Ovary (tissue), 10 donors: Measurements from ENCODE around the gene CHADL. TPM values are rescaled to one million over a fixed set of nuclear protein-coding genes. Genes with fewer than 3 reads are reported as not detected.

ENCODE experiments used
- DNase-seq, 5 donors: peaks; one replicate each; pipeline ENCODE4 v3.0.0-alpha.2; 2019 to 2020
- H3K27ac ChIP-seq, 2 donors: fragments of 200-600 bp; one replicate each; pipeline versions ENCODE4 v1.5.1 to v1.8.0; 2019 to 2022
- H3K27me3 ChIP-seq: fragments of 200-600 bp; one replicate; pipeline ENCODE4 v1.8.0; 2022
- H3K36me3 ChIP-seq: fragments of 200-600 bp; sonication (generic); one replicate; pipeline ENCODE4 v1.5.1; 2019
- H3K4me1 ChIP-seq: one replicate; pipeline ENCODE4 v1.8.1; 2013; ENCODE audit warnings: mild to moderate bottlenecking, moderate library complexity; ENCODE audit not compliant: insufficient read depth
- H3K4me3 ChIP-seq: fragments of 200-600 bp; sonication (generic); one replicate; pipeline ENCODE4 v1.5.1; 2017
- H3K9me3 ChIP-seq, 2 donors: fragments of 200-600 bp in 1 of 2; sonication (generic) in 1 of 2; one replicate each; pipeline versions ENCODE4 v1.5.1 to v1.8.1; 2013 to 2019; ENCODE audit warnings: mild to moderate bottlenecking in 1 of 2, moderate library complexity in 1 of 2
- CTCF ChIP-seq, 3 donors: fragments of 450-650 bp in 2 of 3; fragments of 200-600 bp in 1 of 3; IDR thresholded peaks; one replicate each; pipeline versions ENCODE4 v1.5.1 to v1.8.0; 2016 to 2022; ENCODE audit warnings: antibody characterized with exemption in 3 of 3, mild to moderate bottlenecking in 1 of 3
- EP300 ChIP-seq: sonication (generic); formaldehyde crosslinking; IDR thresholded peaks from one replicate; pipeline ENCODE4 v1.6.1; 2017; ENCODE audit warnings: antibody characterized with exemption
- POLR2A ChIP-seq: fragments of 450-650 bp; IDR thresholded peaks from one replicate; pipeline ENCODE4 v1.6.1; 2017; ENCODE audit warnings: antibody characterized with exemption, mild to moderate bottlenecking, moderate library complexity
- WGBS, 3 donors: extraction: QIAGEN DNeasy Blood & Tissue Kit in 1 of 3; methylation state at CpG; one replicate each; pipeline versions ENCODE4 v1.1.5 to v1.1.7; 2013 to 2017; 5-methylcytosine and 5-hydroxymethylcytosine counted together
- intact Hi-C, 4 donors: fragments of 100-400 bp; cut with DNase I; formaldehyde crosslinking; loops; one replicate each; pipeline versions ENCODE4 v1.11.0 to v1.15.1; 2022 to 2023
- long read RNA-seq, 3 donors: library from polyadenylated mRNA in 2 of 3; unstranded in 2 of 3; transcript quantifications; one replicate each; pipeline ENCODE4 v2.0.0 and lab custom pipeline, GENCODE V29; 2021 to 2026
- polyA plus RNA-seq, 2 donors: library from polyadenylated mRNA; stranded (reverse); fragments of 200-250 nt in 1 of 2; fragments of 350-450 nt in 1 of 2; fragmentation: Illumina TruSeq in 1 of 2; extraction: RNeasy Lipid Tissue Mini Kit (QIAGEN cat#74804) in 1 of 2; gene quantifications; one replicate each; pipeline ENCODE4 v1.2.3, GENCODE V29; 2013 to 2014
- total RNA-seq, 7 donors: library from RNA; depleted of rRNA in 2 of 7; stranded (reverse); fragments of >200 nt in 2 of 7; fragmentation: NEBNext Ultra II Directional in 3 of 7; extraction: Animal tissue kit (Norgen Biotek cat#: 25700) in 3 of 7; gene quantifications; one replicate each; pipeline versions ENCODE4 v1.1.0 to v1.2.4, GENCODE V29; 2016 to 2023
- donor health status: DM: no; HTN: no; CAD: no; lungs with moderate emphysema.
- donor health status: DM: no; HTN: no; CAD: no.
- donor health status: Bipolar disorder and iron deficiency.
- donor health status: DM: yes; HTN: yes; CAD: no.
- donor health status: DM: no; HTN: no; CAD: no.
- donor health status: DM: yes; HTN: yes; CAD: no.

Gene CHADL, protein sequence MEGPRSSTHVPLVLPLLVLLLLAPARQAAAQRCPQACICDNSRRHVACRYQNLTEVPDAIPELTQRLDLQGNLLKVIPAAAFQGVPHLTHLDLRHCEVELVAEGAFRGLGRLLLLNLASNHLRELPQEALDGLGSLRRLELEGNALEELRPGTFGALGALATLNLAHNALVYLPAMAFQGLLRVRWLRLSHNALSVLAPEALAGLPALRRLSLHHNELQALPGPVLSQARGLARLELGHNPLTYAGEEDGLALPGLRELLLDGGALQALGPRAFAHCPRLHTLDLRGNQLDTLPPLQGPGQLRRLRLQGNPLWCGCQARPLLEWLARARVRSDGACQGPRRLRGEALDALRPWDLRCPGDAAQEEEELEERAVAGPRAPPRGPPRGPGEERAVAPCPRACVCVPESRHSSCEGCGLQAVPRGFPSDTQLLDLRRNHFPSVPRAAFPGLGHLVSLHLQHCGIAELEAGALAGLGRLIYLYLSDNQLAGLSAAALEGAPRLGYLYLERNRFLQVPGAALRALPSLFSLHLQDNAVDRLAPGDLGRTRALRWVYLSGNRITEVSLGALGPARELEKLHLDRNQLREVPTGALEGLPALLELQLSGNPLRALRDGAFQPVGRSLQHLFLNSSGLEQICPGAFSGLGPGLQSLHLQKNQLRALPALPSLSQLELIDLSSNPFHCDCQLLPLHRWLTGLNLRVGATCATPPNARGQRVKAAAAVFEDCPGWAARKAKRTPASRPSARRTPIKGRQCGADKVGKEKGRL
- 1 to 10 TPM; 1.7 to 6.2 (median 2.6) TPM for total RNA-seq
- polyA plus RNA-seq, result 1 to 10 TPM in 1 of 2 donors, under 1 TPM in 1; 0.08 to 4.4 TPM
- long read RNA-seq, donor 1, partial matches to known transcripts, result 4 of 8 reads
- long read RNA-seq, donor 1, other reads (novel, unspliced or antisense), result 4 of 8 reads
- long read RNA-seq, donor 2, result 0 reads
- long read RNA-seq, donor 3, partial matches to known transcripts, result 7 of 7 reads
- long read RNA-seq, donor 3, other reads (novel, unspliced or antisense), result 0 of 7 reads

DNA sequence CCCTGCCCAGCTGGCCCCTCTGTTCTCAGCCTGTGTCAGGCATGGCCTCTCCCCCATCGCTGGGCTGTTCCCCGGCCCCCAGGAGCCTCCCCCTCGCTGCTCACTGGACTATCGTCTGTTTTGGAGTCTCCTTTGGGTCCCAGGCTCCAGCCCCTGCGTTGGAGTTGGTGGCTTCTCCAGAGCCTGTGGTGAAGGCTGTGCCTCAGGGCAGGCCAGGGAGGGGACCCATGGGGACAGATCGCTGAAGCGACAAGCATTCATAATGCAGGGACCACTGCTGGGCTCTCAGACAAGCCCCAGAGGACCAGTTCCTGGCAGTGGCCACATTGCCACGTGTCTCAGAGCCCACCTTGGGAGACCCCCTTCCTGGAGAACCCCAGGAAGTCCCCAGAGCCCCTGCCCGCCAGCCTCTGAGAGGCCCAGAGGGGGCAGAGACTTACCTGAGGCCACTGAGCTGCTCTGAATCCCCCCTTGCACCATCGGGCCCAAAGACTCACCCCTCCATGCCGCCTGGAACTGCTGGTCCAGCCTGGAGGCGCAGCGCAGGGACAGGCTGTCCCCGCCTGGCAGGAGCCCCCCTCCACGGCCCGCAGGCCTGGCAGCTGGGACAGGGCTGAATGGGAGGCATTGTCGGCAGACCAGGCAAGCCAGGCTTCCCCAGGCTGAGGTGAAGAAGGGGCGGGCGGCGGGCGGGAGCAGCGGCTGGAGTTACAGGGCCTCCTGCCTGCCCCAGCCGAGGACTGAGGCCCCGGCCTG is at the start of gene CHADL:
Gene CHADL (minus strand): TSS at position 555 of the 756 bp plus-strand sequence. CDS start 50 bp downstream, at position 505.
- intact Hi-C loops, result no loop called here
- no peaks in the 10 kb centered on the region for H3K9me3 ChIP-seq
- H3K4me3 ChIP-seq, result no peak within 1 kb of the TSS
- no peaks in the 10 kb centered on the region for H3K27me3 ChIP-seq
- WGBS, 3 donors, result 45 to 55% (median 52%) methylated on average over 15 to 24 of the region's 24 CpGs
- H3K4me1 ChIP-seq, result peaks cover 8% of the 10 kb centered on the region
- no peak within 1 kb of the TSS for H3K27ac ChIP-seq
- no peak for TF ChIP-seq CTCF (IDR thresholded peaks at IDR 0.05)
- TF ChIP-seq EP300, result no peak
- no peak for TF ChIP-seq POLR2A
- no peak for DNase-seq
- no peaks in the 10 kb centered on the region for H3K36me3 ChIP-seq

GRCh38 chr22:41289671-41290070 is 48.9 kb upstream of the CHADL start:
- Histone ChIP-seq H3K4me3 (no peak overlapping the region), H3K4me1 (peaks cover 4% of the 10 kb centered on the region), H3K36me3 (no peaks in the 10 kb centered on the region), H3K27me3 (no peaks in the 10 kb centered on the region), H3K27ac (no peak overlapping the region), H3K9me3 (no peaks in the 10 kb centered on the region)
- TF ChIP-seq CTCF (IDR thresholded peaks at IDR 0.05), result no peak
- no peak for TF ChIP-seq EP300
- no peak for TF ChIP-seq POLR2A
- intact Hi-C loops, result no loop called here
- no peak for DNase-seq
- 79 to 88% (median 80%) methylated on average over 1 of the region's 1 CpG for WGBS, 3 donors

DNA sequence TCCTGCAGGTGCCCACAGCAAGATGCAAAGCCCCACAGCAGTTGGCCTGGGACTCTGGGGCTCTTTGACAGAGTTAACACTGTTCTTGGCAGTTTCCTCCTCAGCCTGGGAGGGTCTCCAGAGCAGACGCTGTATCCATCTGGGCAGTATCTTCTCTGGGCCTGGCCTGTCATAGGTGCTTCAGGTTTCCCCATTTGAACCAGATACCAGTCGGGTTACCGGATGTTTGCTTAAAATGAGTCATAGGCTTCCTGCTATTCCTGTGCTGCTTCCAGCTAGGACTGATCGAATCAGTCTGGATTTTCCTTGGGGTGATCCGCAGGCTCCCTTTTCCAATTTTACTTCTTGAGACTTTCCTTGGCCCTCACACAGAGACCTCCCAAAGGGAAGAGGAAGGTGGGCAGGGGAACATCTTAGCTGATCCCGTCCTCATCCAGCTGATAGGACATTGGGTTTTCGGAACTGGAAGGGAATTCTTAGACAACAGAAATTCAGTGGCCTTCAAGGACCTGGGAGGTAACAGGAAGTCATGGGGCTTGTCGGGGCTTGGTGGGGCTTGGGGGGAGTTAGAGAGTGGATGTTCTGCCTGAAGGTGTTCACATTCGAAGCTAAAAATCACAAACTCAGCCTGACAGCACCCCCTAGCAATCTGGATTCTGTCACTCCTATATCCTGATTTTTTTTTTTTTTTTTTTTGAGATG is 47.7 kb upstream of the CHADL start:
- WGBS, 3 donors, result 34 to 48% (median 44%) methylated on average over 9 of the region's 9 CpGs
- TF ChIP-seq CTCF (IDR thresholded peaks at IDR 0.05) (no peak), POLR2A (no peak), EP300 (no peak)
- no peaks in the 10 kb centered on the region for H3K27me3 ChIP-seq
- intact Hi-C loops, result no loop called here
- H3K9me3 ChIP-seq, result no peaks in the 10 kb centered on the region
- no peaks in the 10 kb centered on the region for H3K36me3 ChIP-seq
- H3K4me3 ChIP-seq, result no peak overlapping the region
- no peak for DNase-seq
- H3K27ac ChIP-seq, result peak overlapping the region in 1 of 2 donors; percentile 41
- H3K4me1 ChIP-seq, result peaks cover 4% of the 10 kb centered on the region
